IMR-90 (cell line): Measurements from ENCODE around the gene ZSCAN5A. TPM values are rescaled to one million over a fixed set of nuclear protein-coding genes. Genes with fewer than 3 reads are reported as not detected.
"Not testable (repeated sequence)": the region's sequence is repeated elsewhere in the genome, so short reads cannot be mapped to it uniquely, and the experiment has no call there.

Source experiments
- ATAC-seq: fragments of 200-7000 bp; cut with Tn5 transposase; 2 replicates; pipeline ENCODE4 v1.9.1; 2020; ENCODE audit warnings: low read depth, mild to moderate bottlenecking, moderate library complexity
- BruUV-seq: library from RNA; stranded (reverse); fragments of 400-500 nt; replicated peaks from 2 replicates; lab custom pipeline; 2021; lab: Mats Ljungman, UMichigan
- CTCF ChIA-PET: fragments of 300-600 bp; formaldehyde crosslinking; extraction: SDS; loops from one replicate; lab custom pipeline; 2021; ENCODE audit warnings: antibody characterized with exemption; lab: Yijun Ruan, JAX
- POLR2A ChIA-PET: fragments of 300-600 bp; sonication (Branson Sonifier 250); formaldehyde crosslinking; loops from one replicate; lab custom pipeline; 2022; ENCODE audit warnings: antibody characterized with exemption; ENCODE audit not compliant: unreplicated experiment; lab: Charles Lee
- DNase-seq: peaks from one replicate; pipeline ENCODE4 v3.0.0; 2013
- H2AFZ ChIP-seq: replicated peaks from 2 replicates; pipeline ENCODE3; 2013; ENCODE audit warnings: low read length, mild to moderate bottlenecking; ENCODE audit not compliant: poor library complexity
- H2AK5ac ChIP-seq: 2 replicates; pipeline ENCODE4 v1.6.1; 2013; ENCODE audit warnings: low read depth, low read length, inconsistent platforms
- H2AK9ac ChIP-seq: replicated peaks from 2 replicates; pipeline ENCODE3; 2013; ENCODE audit warnings: mild to moderate bottlenecking, low read depth, low read length, moderate library complexity; ENCODE audit not compliant: poor library complexity
- H2BK120ac ChIP-seq: 2 replicates; pipeline ENCODE4 v1.6.1; 2013; ENCODE audit warnings: low read depth, low read length, inconsistent platforms
- H2BK15ac ChIP-seq: 3 replicates; pipeline ENCODE4 v1.6.1; 2013; ENCODE audit warnings: low read depth, low read length, inconsistent platforms
- H2BK20ac ChIP-seq: 2 replicates; pipeline ENCODE4 v1.6.1; 2013; ENCODE audit warnings: low read depth, mild to moderate bottlenecking, inconsistent platforms, low read length, moderate library complexity
- H2BK5ac ChIP-seq: 2 replicates; pipeline ENCODE4 v1.6.1; 2013; ENCODE audit warnings: mild to moderate bottlenecking, low read depth, low read length, inconsistent platforms; ENCODE audit not compliant: poor library complexity, severe bottlenecking
- H3K14ac ChIP-seq: replicated peaks from 2 replicates; pipeline ENCODE4 v1.6.1; 2013; ENCODE audit warnings: low read depth, low read length, inconsistent platforms
- H3K18ac ChIP-seq: 2 replicates; pipeline ENCODE4 v1.6.1; 2013; ENCODE audit warnings: low read depth, low read length, control low read depth
- H3K23ac ChIP-seq: 2 replicates; pipeline ENCODE4 v1.6.1; 2013; ENCODE audit warnings: low read depth, low read length, inconsistent platforms
- H3K27ac ChIP-seq: 2 replicates; pipeline ENCODE4 v1.5.1; 2013; ENCODE audit warnings: mild to moderate bottlenecking, control low read depth, low read length; ENCODE audit not compliant: insufficient read depth
- H3K27me3 ChIP-seq: 2 replicates; pipeline ENCODE4 v1.6.1; 2013; ENCODE audit warnings: low read length; ENCODE audit not compliant: control insufficient read depth, insufficient read depth
- H3K36me3 ChIP-seq: 2 replicates; pipeline ENCODE4 v1.6.1; 2013; ENCODE audit warnings: low read length, mixed read lengths; ENCODE audit not compliant: control insufficient read depth, insufficient read depth
- H3K4ac ChIP-seq: 2 replicates; pipeline ENCODE4 v1.6.1; 2013; ENCODE audit warnings: low read depth, low read length, inconsistent platforms
- H3K4me1 ChIP-seq: 2 replicates; pipeline ENCODE4 v1.6.1; 2013; ENCODE audit warnings: low read length, mixed read lengths; ENCODE audit not compliant: control insufficient read depth, insufficient read depth
- H3K4me2 ChIP-seq: 2 replicates; pipeline ENCODE4 v1.6.1; 2013; ENCODE audit warnings: low read depth, mild to moderate bottlenecking, control low read depth, low read length, moderate library complexity
- H3K4me3 ChIP-seq: 2 replicates; pipeline ENCODE4 v1.5.1; 2013; ENCODE audit warnings: low read depth, mild to moderate bottlenecking, control low read depth, low read length, moderate library complexity; ENCODE audit not compliant: insufficient read depth
- H3K56ac ChIP-seq: 2 replicates; pipeline ENCODE4 v1.6.1; 2013; ENCODE audit warnings: low read length, inconsistent platforms; ENCODE audit not compliant: insufficient read depth; ENCODE audit errors: extremely low read depth
- H3K79me1 ChIP-seq, 2 experiments: 2 replicates each; pipeline ENCODE4 v1.6.1; 2013; ENCODE audit warnings: low read length in 2 of 2, inconsistent platforms in 1 of 2, low read depth in 1 of 2
- H3K9ac ChIP-seq: 2 replicates; pipeline ENCODE4 v1.6.1; 2013; ENCODE audit warnings: low read depth, low read length, control low read depth
- H3K9me1 ChIP-seq: 2 replicates; pipeline ENCODE4 v1.6.1; 2013; ENCODE audit warnings: low read length, inconsistent platforms; ENCODE audit not compliant: insufficient read depth
- H3K9me3 ChIP-seq: 2 replicates; pipeline ENCODE4 v1.6.1; 2013; ENCODE audit warnings: low read length; ENCODE audit not compliant: control insufficient read depth, insufficient read depth
- H4K20me1 ChIP-seq: 2 replicates; pipeline ENCODE4 v1.6.1; 2013; ENCODE audit warnings: low read length, inconsistent platforms; ENCODE audit not compliant: insufficient read depth
- H4K5ac ChIP-seq: 2 replicates; pipeline ENCODE4 v1.6.1; 2013; ENCODE audit warnings: mild to moderate bottlenecking, low read depth, low read length, control low read depth
- H4K8ac ChIP-seq, 2 experiments: 2 replicates each; pipeline ENCODE4 v1.6.1; 2013; ENCODE audit warnings: low read depth in 2 of 2, low read length in 2 of 2, control low read depth in 1 of 2, inconsistent platforms in 1 of 2
- H4K91ac ChIP-seq: 2 replicates; pipeline ENCODE4 v1.6.1; 2013; ENCODE audit warnings: low read depth, low read length, inconsistent platforms; ENCODE audit not compliant: insufficient read depth
- WGBS, 2 experiments: methylation state at CpG; one replicate each; pipeline versions ENCODE4 v1.1.5 to v1.1.7; 2013; ENCODE audit warnings: missing lambda C conversion rate in 2 of 2; ENCODE audit not compliant: insufficient read length in 1 of 2; ENCODE audit errors: extremely low coverage in 2 of 2; 5-methylcytosine and 5-hydroxymethylcytosine counted together
- dilution Hi-C: fragments of 300-500 bp; cut with HindIII; formaldehyde crosslinking; loops from one replicate; pipeline ENCODE4 v1.14.3; 2018; ENCODE audit warnings: low sequenced_read_pairs; ENCODE audit not compliant: unreplicated experiment
- in situ Hi-C: fragments of 300-500 bp; cut with MboI; formaldehyde crosslinking; loops from 3 replicates; pipeline ENCODE4 v1.14.3; 2019; ENCODE audit warnings: low sequenced_read_pairs, inconsistent platforms, mixed read lengths
- intact Hi-C: fragments of 100-400 bp; cut with micrococcal nuclease; formaldehyde crosslinking; loops from 2 replicates; pipeline ENCODE4 v1.10.0; 2022
- polyA plus RNA-seq, 3 experiments: library from polyadenylated mRNA; depleted of rRNA; stranded (reverse); fragments of >200 nt; gene quantifications; 2 replicates each; pipeline ENCODE4 v1.2.3, GENCODE V29; 2012; ENCODE audit warnings: low replicate concordance in 1 of 3
- total RNA-seq: library from RNA; depleted of rRNA; stranded (reverse); fragments of >200 nt; gene quantifications from 2 replicates; pipeline ENCODE4 v1.2.3, GENCODE V29; 2012

The ZSCAN5A gene
- total and polyA plus RNA-seq, 2 of the 4 experiments (the other 2 are of a cell fraction) = 4.3 to 5.0 TPM

DNA sequence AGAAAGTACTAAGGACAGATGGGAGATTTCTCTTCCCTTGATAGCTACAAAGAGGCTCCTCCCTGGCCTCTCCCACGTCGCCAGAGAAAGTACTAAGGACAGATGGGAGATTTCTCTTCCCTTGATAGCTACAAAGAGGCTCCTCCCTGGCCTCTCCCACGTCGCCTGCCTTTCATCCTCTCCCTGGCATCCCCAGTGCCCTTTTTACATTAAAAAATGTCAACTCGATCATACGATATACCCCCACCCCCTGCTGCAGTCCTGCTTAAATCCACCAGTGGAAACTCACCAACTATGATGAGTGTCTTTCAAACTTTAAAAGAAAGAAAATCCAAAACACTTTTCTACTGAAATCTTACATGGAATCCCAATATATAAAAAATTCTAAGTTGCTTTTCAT lies 7.6 kb downstream of the ZSCAN5A start:
- dilution Hi-C loops = not testable (repeated sequence)
- H3K9ac ChIP-seq = peak overlapping the region; percentile 23; the same call in 1 of the 2 replicates

More for the DNA sequence above, 7.6 kb downstream of the ZSCAN5A start:
- H4K20me1 ChIP-seq, H2BK5ac ChIP-seq, H3K18ac ChIP-seq, H3K27me3 ChIP-seq, H2BK20ac ChIP-seq, H3K36me3 ChIP-seq, H2BK15ac ChIP-seq, POLR2A ChIA-PET, H3K9me3 ChIP-seq, H4K8ac ChIP-seq, H3K23ac ChIP-seq, CTCF ChIA-PET, H2AK5ac ChIP-seq, H4K91ac ChIP-seq, H3K4me1 ChIP-seq, H3K79me1 ChIP-seq, BruUV-seq, H3K9me1 ChIP-seq, ATAC-seq, in situ Hi-C loops, H3K56ac ChIP-seq, intact Hi-C loops, H2AK9ac ChIP-seq, H4K5ac ChIP-seq, H3K4me2 ChIP-seq, H3K4me3 ChIP-seq, H2AFZ ChIP-seq, H3K14ac ChIP-seq, DNase-seq, H2BK120ac ChIP-seq, H3K4ac ChIP-seq: not testable (repeated sequence)
- WGBS, 2 experiments = no CpG with 5 or more reads among the region's 6 CpGs
- peak overlapping the region; percentile 26; the same call in 1 of the 2 replicates for H3K27ac ChIP-seq
